ENCODE measurements around the gene PSMG3. TPM values are rescaled to one million over a fixed set of nuclear protein-coding genes. Genes with fewer than 3 reads are reported as not detected.

The PSMG3 gene
- total RNA-seq, 1 donor from 2014 or later: 29.5 TPM

DNA sequence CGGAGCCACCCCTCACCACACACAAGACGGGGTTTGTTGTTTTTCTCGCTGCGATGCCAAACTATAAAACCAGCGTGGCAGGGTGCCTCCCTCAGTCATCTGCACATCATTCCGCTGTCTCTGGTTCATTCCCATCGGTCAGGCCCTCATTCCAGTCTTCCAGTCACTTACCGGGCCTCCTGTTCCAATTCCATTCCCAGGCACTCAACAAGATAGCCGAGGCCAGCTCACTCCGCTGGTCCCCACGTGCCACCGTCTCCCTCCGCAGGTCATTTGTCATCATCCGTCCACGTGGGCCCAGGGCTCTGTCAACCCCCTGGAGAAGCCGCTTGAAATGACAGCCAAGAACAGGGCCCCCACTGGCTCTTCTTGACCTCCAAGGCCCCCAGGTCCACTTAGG, 7.7 kb downstream of the PSMG3 start:
- H3K4me1 Mint-ChIP-seq: no peaks in the 10 kb centered on the region
- ChIA-PET POLR2A (interaction anchor here (0.6 kb wide), 1 partner anchor 797 kb away, joined by 3 read pairs; no protein-coding TSS in a partner anchor), CTCF (no interaction called here)
- intact Hi-C loops (cut with micrococcal nuclease): no loop called here
- H3K36me3 Mint-ChIP-seq (ENCODE audit: low read depth): peaks cover 8% of the 10 kb centered on the region
- H3K27ac Mint-ChIP-seq: no peak overlapping the region
- ATAC-seq (ENCODE audit: low read depth) (no peak), DNase-seq (no peak)
- no peaks in the 10 kb centered on the region for H3K27me3 Mint-ChIP-seq
- no peaks in the 10 kb centered on the region for H3K9me3 Mint-ChIP-seq
- no peak overlapping the region for H3K4me3 Mint-ChIP-seq
- TF ChIP-seq, protein P1, sequence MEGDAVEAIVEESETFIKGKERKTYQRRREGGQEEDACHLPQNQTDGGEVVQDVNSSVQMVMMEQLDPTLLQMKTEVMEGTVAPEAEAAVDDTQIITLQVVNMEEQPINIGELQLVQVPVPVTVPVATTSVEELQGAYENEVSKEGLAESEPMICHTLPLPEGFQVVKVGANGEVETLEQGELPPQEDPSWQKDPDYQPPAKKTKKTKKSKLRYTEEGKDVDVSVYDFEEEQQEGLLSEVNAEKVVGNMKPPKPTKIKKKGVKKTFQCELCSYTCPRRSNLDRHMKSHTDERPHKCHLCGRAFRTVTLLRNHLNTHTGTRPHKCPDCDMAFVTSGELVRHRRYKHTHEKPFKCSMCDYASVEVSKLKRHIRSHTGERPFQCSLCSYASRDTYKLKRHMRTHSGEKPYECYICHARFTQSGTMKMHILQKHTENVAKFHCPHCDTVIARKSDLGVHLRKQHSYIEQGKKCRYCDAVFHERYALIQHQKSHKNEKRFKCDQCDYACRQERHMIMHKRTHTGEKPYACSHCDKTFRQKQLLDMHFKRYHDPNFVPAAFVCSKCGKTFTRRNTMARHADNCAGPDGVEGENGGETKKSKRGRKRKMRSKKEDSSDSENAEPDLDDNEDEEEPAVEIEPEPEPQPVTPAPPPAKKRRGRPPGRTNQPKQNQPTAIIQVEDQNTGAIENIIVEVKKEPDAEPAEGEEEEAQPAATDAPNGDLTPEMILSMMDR (IDR thresholded peaks at IDR 0.05): no peak

DNA sequence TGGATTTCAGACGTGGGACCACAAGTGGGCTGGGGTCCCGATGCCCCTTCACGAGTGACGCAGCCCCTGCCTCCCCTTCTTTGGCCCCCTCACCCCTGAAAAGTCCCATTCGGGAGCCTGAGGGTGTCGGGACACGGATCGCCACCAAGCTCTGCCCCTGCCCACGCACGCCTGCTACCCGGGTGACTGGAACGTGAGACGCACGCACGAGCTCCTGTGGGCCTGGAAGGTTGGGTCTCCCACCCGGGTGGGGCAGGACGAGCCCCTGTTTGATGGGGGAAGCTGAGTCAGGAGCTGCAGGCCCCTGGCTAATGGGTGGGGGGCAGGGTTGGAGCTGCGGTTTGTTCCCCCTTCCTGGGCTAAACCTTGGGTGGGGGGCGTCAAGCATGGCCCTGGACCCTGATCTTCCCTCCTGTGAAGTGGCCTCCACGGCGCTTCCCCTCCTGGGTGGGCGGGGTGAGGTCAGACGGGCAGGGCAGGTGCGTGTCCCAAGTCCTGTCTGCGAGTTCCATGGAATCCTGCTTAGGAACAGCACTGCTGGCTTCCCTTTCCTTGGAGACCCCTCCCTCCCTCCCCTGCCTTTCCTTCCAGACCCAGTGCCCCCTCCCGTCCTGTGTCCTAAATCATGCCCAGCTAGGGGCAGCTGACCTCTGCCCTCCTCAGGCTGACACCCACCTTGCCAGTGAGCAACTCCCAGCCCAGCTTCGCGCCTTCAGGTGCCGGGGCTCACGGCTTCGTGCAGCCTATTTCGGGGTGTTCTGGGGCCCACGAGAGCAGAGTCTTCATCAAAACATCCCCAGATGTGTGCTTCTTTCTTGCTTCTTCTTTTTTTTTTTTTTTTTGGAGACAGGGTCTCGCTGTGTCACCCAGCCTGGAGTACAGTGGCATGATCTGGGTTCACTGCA, 8.5 kb downstream of the PSMG3 start:
- peaks cover 2% of the 10 kb centered on the region for H3K36me3 Mint-ChIP-seq (ENCODE audit: low read depth)
- CTCF ChIA-PET: no interaction called here
- H3K4me3 Mint-ChIP-seq: no peak overlapping the region
- POLR2A ChIA-PET: no interaction called here
- H3K27ac Mint-ChIP-seq: no peak overlapping the region
- H3K9me3 Mint-ChIP-seq: no peaks in the 10 kb centered on the region
- TF ChIP-seq, protein P1 (IDR thresholded peaks at IDR 0.05): no peak
- H3K27me3 Mint-ChIP-seq: no peaks in the 10 kb centered on the region
- ATAC-seq (ENCODE audit: low read depth): no peak
- intact Hi-C loops (cut with micrococcal nuclease): no loop called here
- H3K4me1 Mint-ChIP-seq: peaks cover 2% of the 10 kb centered on the region
- no peak for DNase-seq

DNA sequence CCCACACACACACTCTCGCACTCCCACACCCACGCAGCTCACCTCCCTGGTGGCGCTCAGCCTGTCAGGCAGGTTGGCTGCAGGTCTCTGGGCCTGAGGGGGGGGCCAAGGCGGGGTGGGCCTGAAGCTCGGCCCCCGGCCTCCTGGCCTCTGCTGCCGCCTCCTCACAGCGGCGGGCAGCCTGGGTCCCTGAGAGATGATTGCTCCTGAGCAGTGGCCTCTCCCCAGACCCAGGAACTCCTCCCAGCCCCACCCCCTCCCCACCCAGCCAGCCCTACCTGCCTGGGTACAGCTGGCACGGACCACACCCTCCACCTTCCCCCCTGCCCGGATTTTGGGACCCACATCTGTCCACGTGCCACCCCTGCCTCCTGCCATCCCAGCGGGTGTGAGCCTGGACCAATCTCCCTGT, 9.2 kb downstream of the PSMG3 start:
- no peak overlapping the region for H3K27ac Mint-ChIP-seq
- no peaks in the 10 kb centered on the region for H3K9me3 Mint-ChIP-seq
- H3K27me3 Mint-ChIP-seq: no peaks in the 10 kb centered on the region
- TF ChIP-seq, protein P1 (IDR thresholded peaks at IDR 0.05): no peak
- ChIA-PET CTCF (no interaction called here), POLR2A (no interaction called here)
- H3K4me3 Mint-ChIP-seq: no peak overlapping the region
- intact Hi-C loops (cut with micrococcal nuclease): no loop called here
- ATAC-seq (ENCODE audit: low read depth) (no peak), DNase-seq (no peak)
- H3K36me3 Mint-ChIP-seq (ENCODE audit: low read depth): no peaks in the 10 kb centered on the region
- H3K4me1 Mint-ChIP-seq: peaks cover 3% of the 10 kb centered on the region

DNA sequence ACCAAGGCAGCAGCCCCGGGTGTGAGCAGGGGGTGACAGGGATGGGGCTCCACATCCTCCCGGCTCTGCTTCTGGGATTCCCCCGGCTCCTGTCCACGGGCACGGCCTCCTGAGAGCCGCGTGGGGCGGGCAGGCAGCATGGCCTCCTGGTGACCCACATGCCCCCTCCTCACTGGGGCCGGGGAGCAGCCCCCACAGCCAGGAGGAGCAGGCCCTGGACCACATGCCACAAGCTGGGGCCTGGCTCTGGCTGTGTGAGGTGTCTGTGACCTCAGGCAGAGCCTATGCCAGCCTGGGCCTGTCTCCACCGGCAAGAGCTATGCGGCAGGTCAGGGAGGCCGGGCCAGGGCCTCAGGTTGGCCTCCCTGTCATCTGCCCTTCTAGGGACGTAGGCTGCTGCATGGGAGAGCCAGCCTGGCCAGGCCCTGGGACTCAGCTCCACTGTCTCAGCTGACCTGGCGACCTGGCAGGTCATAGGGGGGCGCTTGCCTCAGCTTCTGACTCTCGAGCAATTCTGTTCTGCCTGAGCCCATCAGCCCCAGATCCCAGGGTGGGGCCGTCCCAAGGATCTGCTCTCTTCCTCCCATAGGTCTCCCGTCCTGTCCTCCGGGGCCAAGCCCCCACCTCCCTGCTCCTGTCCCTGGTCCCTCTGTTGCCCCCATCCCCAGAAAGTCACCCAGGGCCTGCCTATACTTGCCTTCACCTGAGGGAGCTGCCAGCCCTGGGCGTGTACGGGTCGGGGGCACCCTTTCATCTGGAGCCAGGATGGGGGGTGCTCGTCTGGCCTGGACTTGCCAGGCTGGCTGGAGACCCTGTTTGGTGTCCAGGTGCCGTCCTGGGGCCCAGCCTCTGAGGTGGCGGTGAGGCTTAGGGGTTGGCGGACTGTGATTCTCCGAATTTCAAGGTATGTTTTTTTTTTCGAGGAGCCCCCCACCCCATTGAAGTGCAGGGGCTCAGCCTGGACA, 9.9 kb downstream of the PSMG3 start:
- ATAC-seq (ENCODE audit: low read depth): no peak
- Mint-ChIP-seq H3K27ac (no peak overlapping the region), H3K9me3 (no peaks in the 10 kb centered on the region), H3K36me3 (ENCODE audit: low read depth) (no peaks in the 10 kb centered on the region), H3K27me3 (no peaks in the 10 kb centered on the region), H3K4me3 (no peak overlapping the region), H3K4me1 (peaks cover 3% of the 10 kb centered on the region)
- TF ChIP-seq, protein P1 (IDR thresholded peaks at IDR 0.05): no peak
- ChIA-PET CTCF (no interaction called here), POLR2A (no interaction called here)
- DNase-seq: no peak
- intact Hi-C loops (cut with micrococcal nuclease): no loop called here

All from activated B cell treated with CpG ODN at 0.5 μM for 24 hours (primary cell).